ENCODE measurements around the gene GAREM2.

DNA sequence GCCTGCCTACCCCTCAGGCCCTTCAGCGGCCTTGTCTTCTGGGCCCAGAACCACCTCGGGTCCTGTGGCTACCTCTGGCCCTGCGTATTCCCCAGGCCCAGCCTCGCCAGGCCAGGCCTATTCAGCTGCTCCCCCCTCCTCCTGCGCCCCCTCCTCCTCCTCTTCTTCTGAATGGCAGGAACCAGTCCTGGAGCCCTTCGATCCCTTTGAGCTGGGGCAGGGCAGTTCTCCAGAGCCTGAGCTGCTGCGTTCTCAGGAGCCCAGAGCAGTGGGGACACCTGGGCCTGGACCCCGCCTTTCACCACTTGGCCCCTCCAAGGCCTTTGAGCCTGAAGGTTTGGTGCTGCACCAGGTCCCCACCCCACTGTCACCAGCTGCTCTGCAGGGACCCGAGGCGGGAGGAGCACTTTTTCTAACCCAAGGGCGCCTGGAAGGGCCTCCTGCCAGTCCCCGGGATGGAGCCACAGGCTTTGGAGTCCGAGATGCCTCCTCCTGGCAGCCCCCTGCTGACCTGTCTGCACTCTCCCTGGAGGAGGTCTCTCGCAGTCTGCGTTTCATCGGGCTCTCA is 14.7 kb downstream of the GAREM2 start:
- TF ChIP-seq POLR2AphosphoS5 (IDR thresholded peaks at IDR 0.05), result no peak
- TF ChIP-seq, protein P1, sequence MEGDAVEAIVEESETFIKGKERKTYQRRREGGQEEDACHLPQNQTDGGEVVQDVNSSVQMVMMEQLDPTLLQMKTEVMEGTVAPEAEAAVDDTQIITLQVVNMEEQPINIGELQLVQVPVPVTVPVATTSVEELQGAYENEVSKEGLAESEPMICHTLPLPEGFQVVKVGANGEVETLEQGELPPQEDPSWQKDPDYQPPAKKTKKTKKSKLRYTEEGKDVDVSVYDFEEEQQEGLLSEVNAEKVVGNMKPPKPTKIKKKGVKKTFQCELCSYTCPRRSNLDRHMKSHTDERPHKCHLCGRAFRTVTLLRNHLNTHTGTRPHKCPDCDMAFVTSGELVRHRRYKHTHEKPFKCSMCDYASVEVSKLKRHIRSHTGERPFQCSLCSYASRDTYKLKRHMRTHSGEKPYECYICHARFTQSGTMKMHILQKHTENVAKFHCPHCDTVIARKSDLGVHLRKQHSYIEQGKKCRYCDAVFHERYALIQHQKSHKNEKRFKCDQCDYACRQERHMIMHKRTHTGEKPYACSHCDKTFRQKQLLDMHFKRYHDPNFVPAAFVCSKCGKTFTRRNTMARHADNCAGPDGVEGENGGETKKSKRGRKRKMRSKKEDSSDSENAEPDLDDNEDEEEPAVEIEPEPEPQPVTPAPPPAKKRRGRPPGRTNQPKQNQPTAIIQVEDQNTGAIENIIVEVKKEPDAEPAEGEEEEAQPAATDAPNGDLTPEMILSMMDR (IDR thresholded peaks at IDR 0.05 in 8 of 11, conservative IDR thresholded peaks at IDR 0.05 in 3 of 11), result no peak
